B cell (primary cell): ENCODE data around the gene ZFYVE16. TPM values are rescaled to one million over a fixed set of nuclear protein-coding genes. Genes with fewer than 3 reads are reported as not detected.

Source experiments
- ATAC-seq: fragments of 200-7000 bp; cut with Tn5 transposase; one replicate; pipeline ENCODE4 v1.10.0; 2021; ENCODE audit warnings: low read depth, mild to moderate bottlenecking, moderate number of reproducible peaks, moderate library complexity
- CTCF ChIA-PET: fragments of 350-600 bp; sonication (Branson Sonifier 250); formaldehyde crosslinking; loops from one replicate; lab custom pipeline; 2021; ENCODE audit warnings: antibody characterized with exemption, inconsistent platforms; lab: Charles Lee
- POLR2A ChIA-PET: fragments of 350-600 bp; sonication (Branson Sonifier 250); formaldehyde crosslinking; loops from one replicate; lab custom pipeline; 2021; ENCODE audit warnings: antibody characterized with exemption; lab: Charles Lee
- DNase-seq: peaks from one replicate; pipeline ENCODE4 v3.0.0; 2013
- H2AFZ ChIP-seq: 2 replicates; pipeline ENCODE4 v1.6.1; 2012; ENCODE audit warnings: mild to moderate bottlenecking, low read depth, low read length; ENCODE audit not compliant: insufficient read depth, poor library complexity, severe bottlenecking
- H3K27ac ChIP-seq, 2 donors: 1 replicate in 1 of 2; 2 replicates in 1 of 2; pipeline ENCODE4 v1.5.1; 2012 to 2013; ENCODE audit warnings: low read length in 2 of 2, mild to moderate bottlenecking in 2 of 2, moderate library complexity in 1 of 2
- H3K27me3 ChIP-seq, 4 experiments: fragments of 200-600 bp in 1 of 4; sonication (generic) in 1 of 4; replicated peaks in 1 of 4; 1 replicate in 2 of 4; 2 replicates in 2 of 4; pipeline versions ENCODE4 v1.6.1 to v1.7.0; 2013 to 2016; ENCODE audit warnings: low read length in 3 of 4, mild to moderate bottlenecking in 2 of 4, mixed read lengths in 1 of 4, moderate library complexity in 1 of 4; ENCODE audit not compliant: insufficient read depth in 4 of 4, control insufficient read depth in 3 of 4; ENCODE audit errors: control extremely low read depth in 1 of 4
- H3K36me3 ChIP-seq, 2 experiments: replicated peaks in 1 of 2; 1 replicate in 1 of 2; 2 replicates in 1 of 2; pipeline versions ENCODE4 v1.6.1 to v1.7.1; 2013; ENCODE audit warnings: low read length in 1 of 2; ENCODE audit not compliant: insufficient read depth in 2 of 2, control insufficient read depth in 1 of 2; ENCODE audit errors: control extremely low read depth in 1 of 2, extremely low read depth in 1 of 2
- H3K4me1 ChIP-seq, 2 donors: fragments of 200-600 bp in 1 of 2; sonication (generic) in 1 of 2; 1 replicate in 1 of 2; 2 replicates in 1 of 2; pipeline versions ENCODE4 v1.5.1 to v1.6.1; 2013 to 2017; ENCODE audit warnings: low read length in 2 of 2; ENCODE audit not compliant: control insufficient read depth in 2 of 2, insufficient read depth in 2 of 2
- H3K4me2 ChIP-seq: replicated peaks from 2 replicates; pipeline ENCODE3; 2012; ENCODE audit warnings: mild to moderate bottlenecking, low read depth, low read length; ENCODE audit not compliant: poor library complexity, severe bottlenecking
- H3K4me3 ChIP-seq, 5 experiments: fragments of 200-600 bp in 1 of 5; sonication (generic) in 1 of 5; 1 replicate in 3 of 5; 2 replicates in 2 of 5; pipeline versions ENCODE4 v1.5.1 to v1.7.0; 2011 to 2016; ENCODE audit warnings: low read length in 4 of 5, mild to moderate bottlenecking in 4 of 5, low read depth in 2 of 5, control low read depth in 1 of 5, moderate library complexity in 1 of 5; ENCODE audit not compliant: insufficient read depth in 1 of 5; ENCODE audit errors: control extremely low read depth in 1 of 5, extremely low read depth in 1 of 5
- H3K79me2 ChIP-seq: fragments of 200-600 bp; sonication (generic); one replicate; pipeline ENCODE4 v1.6.0; 2016; ENCODE audit warnings: low read length; ENCODE audit not compliant: control insufficient read depth, insufficient read depth
- H3K9ac ChIP-seq: fragments of 200-600 bp; sonication (generic); 2 replicates; pipeline ENCODE4 v1.6.1; 2017; ENCODE audit warnings: mild to moderate bottlenecking, low read length, moderate library complexity
- H3K9me3 ChIP-seq, 3 donors: one replicate each; pipeline versions ENCODE4 v1.6.1 to v1.7.1; 2013; ENCODE audit warnings: low read length in 2 of 3; ENCODE audit not compliant: control insufficient read depth in 2 of 3, insufficient read depth in 1 of 3; ENCODE audit errors: control extremely low read depth in 1 of 3
- H4K20me1 ChIP-seq: 2 replicates; pipeline ENCODE4 v1.6.0; 2012; ENCODE audit warnings: mild to moderate bottlenecking, low read length; ENCODE audit not compliant: insufficient read depth, control insufficient read depth, poor library complexity, severe bottlenecking
- H3K27ac Mint-ChIP-seq: one replicate; pipeline ENCODE4 v1.8.0; 2021; ENCODE audit warnings: mixed read lengths
- H3K27me3 Mint-ChIP-seq: one replicate; pipeline ENCODE4 v1.8.0; 2021; ENCODE audit warnings: mixed read lengths
- H3K4me1 Mint-ChIP-seq: one replicate; pipeline ENCODE4 v1.8.0; 2021; ENCODE audit warnings: mixed read lengths
- H3K4me3 Mint-ChIP-seq: one replicate; pipeline ENCODE4 v1.8.0; 2021; ENCODE audit warnings: mixed read lengths
- H3K9me3 Mint-ChIP-seq: one replicate; pipeline ENCODE4 v1.8.0; 2022; ENCODE audit warnings: mixed read lengths; ENCODE audit not compliant: insufficient read depth
- CTCF ChIP-seq: fragments of 200-600 bp; IDR thresholded peaks from one replicate; pipeline ENCODE4 v1.8.0; 2022; ENCODE audit warnings: antibody characterized with exemption, mild to moderate bottlenecking
- EZH2 ChIP-seq: IDR thresholded peaks from 2 replicates; pipeline ENCODE4 v1.6.1; 2012; ENCODE audit warnings: borderline replicate concordance, low read depth, mild to moderate bottlenecking, moderate library complexity, low read length; ENCODE audit not compliant: insufficient read depth, poor library complexity, severe bottlenecking
- WGBS: methylation state at CpG from one replicate; pipeline ENCODE4 v1.1.5; 2013; ENCODE audit warnings: missing lambda C conversion rate; ENCODE audit not compliant: insufficient coverage; 5-methylcytosine and 5-hydroxymethylcytosine counted together
- intact Hi-C: fragments of 100-400 bp; cut with micrococcal nuclease; formaldehyde crosslinking; loops from one replicate; pipeline ENCODE4 v1.10.0; 2022
- polyA plus RNA-seq: library from polyadenylated mRNA; depleted of rRNA; stranded (reverse); fragments of >200 nt; gene quantifications from 2 replicates; pipeline ENCODE4 v1.2.3, GENCODE V29; 2012
- total RNA-seq, 2 donors: library from RNA; stranded (reverse); fragments of 120-200 nt in 1 of 2; gene quantifications; 1 replicate in 1 of 2; 2 replicates in 1 of 2; pipeline versions ENCODE4 v1.2.3 to v1.2.4, GENCODE V29; 2013 to 2022

Gene ZFYVE16
- total and polyA plus RNA-seq, 2 donors (not counting 1 experiment from before 2014, with no cell fraction given): 4.7 to 38.3 TPM

- WGBS: 100% methylated on average over 3 of the region's 4 CpGs
- peaks cover 17% of the 10 kb centered on the region for H3K9me3 Mint-ChIP-seq
Observed at GRCh38 chr5:80482578-80482977, 74.7 kb downstream of the ZFYVE16 start.

More at GRCh38 chr5:80482578-80482977, 74.7 kb downstream of the ZFYVE16 start:
- Mint-ChIP-seq H3K4me3 (no peak overlapping the region), H3K27ac (no peak overlapping the region), H3K4me1 (peaks cover 9% of the 10 kb centered on the region), H3K27me3 (peaks cover 22% of the 10 kb centered on the region)
- DNase-seq (no peak), ATAC-seq (no peak)
- H3K4me1 ChIP-seq: peaks cover 3 to 4% of the 10 kb centered on the region in 2 donors
- no peak overlapping the region for H3K27ac ChIP-seq
- ChIA-PET CTCF (interaction anchor here (2.1 kb wide), 1 partner anchor 190 kb away, joined by 7 read pairs; no protein-coding TSS in a partner anchor), POLR2A (no interaction called here)
- no peaks in the 10 kb centered on the region for H3K36me3 ChIP-seq
- H2AFZ ChIP-seq: no peak overlapping the region
- no peaks in the 10 kb centered on the region for H3K79me2 ChIP-seq
- H3K4me3 ChIP-seq: no peak overlapping the region
- H3K27me3 ChIP-seq: peaks cover 0 to 7% (median 4%) of the 10 kb centered on the region in 4 experiments
- H3K9me3 ChIP-seq: peaks cover 3 to 30% (median 16%) of the 10 kb centered on the region in 3 donors
- TF ChIP-seq CTCF: no peak
- TF ChIP-seq EZH2: no peak
- no peak overlapping the region for H3K9ac ChIP-seq
- intact Hi-C loops: loop anchor here (5.0 kb wide), 1 partner anchor 190 kb away; no protein-coding TSS in a partner anchor
- H3K4me2 ChIP-seq: no peak overlapping the region
- H4K20me1 ChIP-seq: no peaks in the 10 kb centered on the region
